HFF-Myc (cell line): Measurements from ENCODE around the gene PEMT.

Experiments
- DNase-seq: peaks from one replicate; pipeline ENCODE4 v3.0.0-alpha.2; 2011; ENCODE audit warnings: low read depth; ENCODE audit errors: extremely low read depth
- H3K4me3 ChIP-seq: replicated peaks from 2 replicates; pipeline ENCODE4 v1.5.1; 2011; ENCODE audit warnings: low read depth, mild to moderate bottlenecking, control low read depth, low read length
- CTCF ChIP-seq: IDR thresholded peaks from 2 replicates; pipeline ENCODE4 v1.5.1; 2012; ENCODE audit warnings: mild to moderate bottlenecking, low read depth, low read length, control low read depth; ENCODE audit errors: missing control alignments

PEMT gene

GRCh38 chr17:17505610-17506171 is 85.8 kb downstream of the PEMT start:
- no peak for TF ChIP-seq CTCF
- DNase-seq = no peak
- H3K4me3 ChIP-seq = no peak overlapping the region

DNA sequence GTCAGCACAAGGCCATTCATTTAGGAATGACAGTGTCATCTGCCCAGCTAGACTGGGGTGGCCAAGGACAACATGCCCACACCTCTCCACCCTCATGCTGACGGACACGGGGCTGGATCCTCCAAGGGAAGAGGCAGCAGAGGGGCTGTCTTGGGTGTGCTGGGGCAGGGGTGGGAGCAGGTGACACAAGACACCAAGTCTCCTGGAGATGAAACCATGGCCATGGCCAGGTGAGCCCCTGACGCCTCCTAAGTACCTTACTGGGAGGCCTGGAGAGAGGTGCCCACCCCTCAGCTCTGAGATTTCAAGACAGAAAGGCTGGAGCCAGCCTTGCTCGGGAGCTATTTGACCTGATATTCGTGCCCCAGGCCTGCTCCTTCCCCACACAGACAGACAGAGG is 86.4 kb downstream of the PEMT start:
- no peak overlapping the region for H3K4me3 ChIP-seq
- no peak for DNase-seq
- TF ChIP-seq CTCF = no peak

GRCh38 chr17:17504341-17505140 is 87.0 kb downstream of the PEMT start:
- no peak for TF ChIP-seq CTCF
- DNase-seq = no peak
- H3K4me3 ChIP-seq = no peak overlapping the region

DNA sequence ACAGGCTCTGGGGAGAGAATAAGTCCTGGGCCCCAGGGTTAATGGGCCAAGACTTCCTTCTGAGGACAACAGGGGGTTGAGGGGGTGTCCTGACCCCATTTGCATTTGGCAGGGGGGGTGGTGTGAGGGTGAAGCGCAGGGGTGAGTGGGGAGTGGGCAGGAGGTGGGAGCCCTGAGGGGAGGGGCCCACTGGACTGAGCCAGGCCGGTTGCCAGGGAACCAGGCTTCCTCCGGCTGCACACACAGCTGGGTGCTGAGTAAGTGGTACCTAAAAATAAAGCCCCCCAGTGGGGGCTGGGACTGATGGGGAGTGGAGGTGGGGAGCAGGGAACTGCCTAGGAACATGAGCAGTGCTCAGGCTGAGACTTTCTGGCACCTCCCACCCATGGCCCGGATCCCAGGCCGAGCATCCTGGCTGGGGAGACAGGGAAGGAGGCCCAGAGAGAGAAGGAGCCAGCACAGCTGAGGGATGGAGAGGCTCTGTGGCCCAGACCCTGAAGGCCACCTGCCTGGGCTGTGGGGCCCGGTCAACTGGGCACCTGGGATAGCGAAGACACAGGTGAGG is 87.9 kb downstream of the PEMT start:
- no peak for TF ChIP-seq CTCF
- no peak overlapping the region for H3K4me3 ChIP-seq
- DNase-seq = no peak

DNA sequence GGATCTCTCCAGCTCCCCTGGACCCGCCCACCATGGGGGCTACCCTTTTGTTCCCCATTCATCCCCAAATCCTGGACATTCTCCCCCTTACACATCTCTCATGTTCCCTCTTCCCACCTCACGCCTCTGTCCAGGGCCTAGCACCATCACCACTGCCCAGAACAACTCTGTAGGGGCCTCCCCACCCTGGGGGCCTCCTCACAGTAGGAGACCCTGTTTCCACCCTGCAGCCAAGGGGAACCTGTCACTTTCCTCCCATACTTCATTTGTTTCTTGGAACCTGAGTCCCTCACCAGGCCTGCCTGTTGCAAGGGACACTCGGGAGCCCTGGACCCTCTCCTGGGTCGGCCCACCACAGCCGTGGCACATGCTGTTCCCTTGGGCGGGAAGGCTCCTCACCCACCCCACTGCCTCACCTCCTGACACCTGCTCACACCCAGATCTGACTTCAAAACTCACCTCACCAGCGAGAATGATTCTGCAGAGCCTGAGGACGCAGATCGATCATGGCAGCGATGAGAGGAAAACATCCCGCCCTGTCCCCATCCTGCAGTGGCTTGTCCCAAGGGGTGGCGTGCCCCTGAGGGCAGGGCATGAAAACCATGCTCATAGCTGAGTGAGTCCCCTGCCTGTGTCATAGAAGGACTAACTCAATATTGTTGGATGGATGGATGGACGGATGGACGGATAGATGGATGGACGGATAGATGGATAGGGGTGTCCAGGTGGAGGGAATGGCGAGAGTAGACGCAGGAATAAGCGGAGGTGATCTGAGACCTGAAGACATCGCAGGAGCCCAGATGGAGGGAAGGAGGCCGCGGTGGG is 88.6 kb downstream of the PEMT start:
- H3K4me3 ChIP-seq = no peak overlapping the region
- DNase-seq = no peak
- no peak for TF ChIP-seq CTCF

DNA sequence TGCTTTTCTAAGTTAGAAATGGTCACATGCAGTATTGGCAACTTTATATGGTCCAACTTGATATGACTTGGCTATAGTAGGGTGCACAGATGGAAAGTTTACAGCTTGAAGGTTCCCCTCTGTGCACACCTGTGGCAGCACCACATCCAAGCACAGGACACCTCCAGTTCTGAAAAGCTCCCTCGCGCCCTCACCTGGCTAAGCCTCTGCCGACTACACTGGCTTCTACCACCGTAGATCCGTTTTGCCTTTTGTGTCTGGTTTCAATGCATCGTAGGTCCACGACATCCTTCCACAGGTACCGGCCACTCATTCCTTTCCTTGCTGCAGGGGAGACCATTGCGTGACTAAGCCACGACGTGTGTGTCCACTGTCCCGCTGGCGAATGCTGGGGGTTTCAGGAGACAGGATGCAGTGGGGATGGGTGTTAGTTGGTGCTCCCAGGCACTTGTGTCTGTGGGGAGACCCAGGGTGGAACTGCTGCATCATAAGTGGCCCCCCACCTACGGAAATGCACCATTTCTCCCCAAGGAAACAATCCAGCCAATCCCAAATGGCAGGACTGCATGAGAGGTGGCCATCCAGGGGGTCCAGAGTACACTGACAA is 90.4 kb downstream of the PEMT start:
- no peak for DNase-seq
- no peak for TF ChIP-seq CTCF

More for the DNA sequence above, 90.4 kb downstream of the PEMT start:
- no peak overlapping the region for H3K4me3 ChIP-seq
